K562 (cell line): ENCODE results near the gene RPTOR. TPM values are rescaled to one million over a fixed set of nuclear protein-coding genes. Genes with fewer than 3 reads are reported as not detected.

Experiments
- ARID3B ChIP-seq: fragments of 250-450 bp; sonication (Bioruptor Pico); IDR thresholded peaks from 2 replicates; pipeline ENCODE4 v1.4.0; 2020; ENCODE audit warnings: borderline replicate concordance
- ATF2 ChIP-seq: sonication (generic); formaldehyde crosslinking; IDR thresholded peaks from 2 replicates; pipeline ENCODE4 v1.8.1; 2022; ENCODE audit warnings: missing genetic modification reagents
- BMI1 ChIP-seq: fragments of 150-350 bp; IDR thresholded peaks from 2 replicates; pipeline ENCODE4 v1.6.1; 2014; ENCODE audit warnings: low read length
- EGR1 ChIP-seq: fragments of 450-650 bp; conservative IDR thresholded peaks from 2 replicates; pipeline ENCODE4 v1.6.1; 2017; ENCODE audit warnings: mild to moderate bottlenecking
- KDM1A ChIP-seq, 2 experiments: fragments of 450-650 bp; IDR thresholded peaks; 2 replicates each; pipeline ENCODE4 v1.6.1; 2016; ENCODE audit warnings: mild to moderate bottlenecking in 2 of 2
- MIER1 ChIP-seq: fragments of 450-650 bp; IDR thresholded peaks from 2 replicates; pipeline ENCODE4 v1.6.1; 2016; ENCODE audit warnings: antibody characterized with exemption, mild to moderate bottlenecking, low read depth
- NFIX ChIP-seq: fragments of 250-450 bp; sonication (Bioruptor Pico); IDR thresholded peaks from 2 replicates; pipeline ENCODE4 v1.4.0; 2020; ENCODE audit warnings: low read depth, mild to moderate bottlenecking, moderate library complexity
- ZC3H4 ChIP-seq: sonication (generic); formaldehyde crosslinking; IDR thresholded peaks from 2 replicates; pipeline ENCODE4 v1.9.0; 2021; ENCODE audit warnings: missing genetic modification reagents, borderline replicate concordance
- ZNF146 ChIP-seq: IDR thresholded peaks from one replicate; pipeline ENCODE4 v1.6.1; 2018; ENCODE audit warnings: missing compliant biosample characterization; ENCODE audit not compliant: unreplicated experiment
- polyA plus RNA-seq, 8 experiments: library from polyadenylated mRNA; depleted of rRNA in 4 of 8; stranded (reverse) in 5 of 8; unstranded in 3 of 8; fragments of >200 nt; fragmentation: Nextera tagmentation in 2 of 8; fragmentation: Illumina TruSeq in 1 of 8; extraction: Ambion mirVana in 2 of 8; extraction: Trizol in 1 of 8; gene quantifications; 2 replicates each; pipeline versions ENCODE4 v1.2.1 to v1.2.3, GENCODE V29; 2011 to 2014; ENCODE audit warnings: inconsistent platforms in 1 of 8, missing spikeins in 1 of 8
- total RNA-seq, 7 experiments: library from RNA; depleted of rRNA in 6 of 7; stranded (reverse); fragments of >200 nt in 6 of 7; fragmentation: Illumina TruSeq in 2 of 7; extraction: Trizol in 2 of 7; gene quantifications; 2 replicates each; pipeline versions ENCODE4 v1.2.1 to v1.2.3, GENCODE V29; 2011 to 2021; ENCODE audit warnings: low replicate concordance in 1 of 7

Gene RPTOR
- total and polyA plus RNA-seq, 9 of the 15 experiments (the other 6 are each of a cell fraction or from before 2014, with no cell fraction given), result 0.24 to 54.1 (median 10.2) TPM

DNA sequence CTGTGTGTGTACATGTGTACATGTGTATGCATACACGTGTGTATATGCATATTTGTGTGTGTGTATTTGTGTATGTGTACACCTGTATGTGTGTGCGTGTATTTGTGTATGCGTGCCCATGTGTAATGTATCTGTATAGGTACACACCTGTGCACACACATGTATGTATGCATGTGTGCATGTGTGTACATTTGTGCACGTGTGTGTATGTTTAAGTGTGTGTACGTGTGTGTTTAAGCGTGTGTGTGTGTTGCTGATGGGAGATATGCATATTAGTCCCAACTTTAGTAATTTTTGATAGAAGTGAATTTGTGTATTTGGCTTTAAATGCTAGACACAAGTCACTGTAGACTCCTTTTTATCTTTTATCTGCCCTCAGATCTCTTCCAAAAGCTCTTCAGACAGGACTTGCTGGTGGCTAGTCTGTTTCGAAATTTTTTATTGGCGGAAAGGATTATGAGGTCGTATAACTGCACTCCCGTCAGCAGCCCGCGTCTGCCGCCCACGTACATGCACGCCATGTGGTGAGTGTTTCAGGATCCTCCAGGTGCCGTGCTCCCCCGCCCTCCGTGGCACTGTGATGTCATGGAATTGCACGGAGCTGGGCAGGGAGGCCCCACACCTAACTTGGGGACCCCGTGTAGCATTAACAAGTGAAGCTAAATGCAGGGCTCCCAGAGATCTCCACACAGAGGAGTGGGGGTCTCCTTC, 278.2 kb downstream of the RPTOR start (continued):
- TF ChIP-seq ATF2 (CRISPR knock-in tag), result no peak
- no peak for TF ChIP-seq ZC3H4 (CRISPR knock-in tag)
- TF ChIP-seq ARID3B, result no peak
- no peak for TF ChIP-seq ZNF146 (CRISPR knock-in tag)
- no peak for TF ChIP-seq NFIX (CRISPR knock-in tag)
- peak; percentile 40; the same call in 1 of the 2 replicates for TF ChIP-seq EGR1
- TF ChIP-seq KDM1A (IDR thresholded peaks at IDR 0.05), result peak in 1 of 2 experiments; percentile 93; a peak in 2 of 4 replicates
- no peak for TF ChIP-seq MIER1
- no peak for TF ChIP-seq BMI1
- TF ChIP-seq, all 486 proteins: peak for 5
